ENCODE measurements around the gene MIEF1.
"Not testable (repeated sequence)": the region's sequence is repeated elsewhere in the genome, so short reads cannot be mapped to it uniquely, and the experiment has no call there.

MIEF1 gene

DNA sequence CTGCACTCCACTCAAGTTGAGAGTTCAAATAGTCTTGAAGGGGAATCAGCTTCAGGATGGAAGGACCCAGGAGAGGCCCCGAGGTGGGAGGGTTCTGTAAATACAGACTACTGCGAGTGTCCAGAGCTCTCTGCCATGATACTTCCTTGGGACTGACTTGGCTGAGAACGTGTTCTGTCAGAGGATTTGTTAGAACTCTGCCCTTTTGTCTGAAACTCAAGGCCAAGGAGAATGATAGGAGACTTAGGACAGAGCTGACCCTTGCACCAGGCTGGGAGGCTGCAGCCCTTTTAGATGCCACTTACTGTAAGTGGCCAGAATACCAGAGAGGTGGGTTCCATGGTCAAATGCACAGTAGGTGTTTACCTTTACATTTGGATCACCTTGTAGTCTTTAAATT, 15.4 kb downstream of the MIEF1 start:
- no peak for DNase-seq

DNA sequence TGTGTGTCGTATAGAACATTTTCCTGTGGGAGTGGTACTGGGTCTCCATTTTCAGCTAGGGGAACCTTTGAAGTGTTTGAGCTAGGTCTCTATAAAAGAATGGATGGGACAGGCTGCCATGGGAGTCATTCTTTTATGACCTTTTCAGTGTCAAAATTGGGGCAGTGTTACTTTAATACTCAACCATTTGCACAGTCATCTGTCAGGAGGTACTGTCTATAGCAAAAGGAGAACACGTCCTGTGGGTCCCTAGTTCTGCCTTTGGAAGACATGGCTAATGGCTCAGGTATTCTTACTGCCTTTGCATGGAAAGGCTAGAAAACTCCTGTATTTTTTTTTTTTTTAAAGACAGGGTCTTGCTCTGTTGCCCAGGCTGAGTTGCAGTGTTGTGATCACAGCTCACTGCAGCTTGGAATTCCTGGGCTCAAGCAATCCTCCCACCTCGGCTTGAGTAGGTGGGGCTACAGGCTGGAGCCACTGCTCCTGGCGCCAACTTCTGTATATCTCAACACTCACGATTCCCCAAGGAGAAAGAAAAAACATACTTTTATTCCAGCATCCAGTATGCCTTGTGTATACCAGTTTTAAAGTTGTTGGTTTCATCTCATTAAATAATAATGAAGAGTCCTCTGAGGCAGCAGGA, 16.2 kb downstream of the MIEF1 start:
- DNase-seq: no peak

DNA sequence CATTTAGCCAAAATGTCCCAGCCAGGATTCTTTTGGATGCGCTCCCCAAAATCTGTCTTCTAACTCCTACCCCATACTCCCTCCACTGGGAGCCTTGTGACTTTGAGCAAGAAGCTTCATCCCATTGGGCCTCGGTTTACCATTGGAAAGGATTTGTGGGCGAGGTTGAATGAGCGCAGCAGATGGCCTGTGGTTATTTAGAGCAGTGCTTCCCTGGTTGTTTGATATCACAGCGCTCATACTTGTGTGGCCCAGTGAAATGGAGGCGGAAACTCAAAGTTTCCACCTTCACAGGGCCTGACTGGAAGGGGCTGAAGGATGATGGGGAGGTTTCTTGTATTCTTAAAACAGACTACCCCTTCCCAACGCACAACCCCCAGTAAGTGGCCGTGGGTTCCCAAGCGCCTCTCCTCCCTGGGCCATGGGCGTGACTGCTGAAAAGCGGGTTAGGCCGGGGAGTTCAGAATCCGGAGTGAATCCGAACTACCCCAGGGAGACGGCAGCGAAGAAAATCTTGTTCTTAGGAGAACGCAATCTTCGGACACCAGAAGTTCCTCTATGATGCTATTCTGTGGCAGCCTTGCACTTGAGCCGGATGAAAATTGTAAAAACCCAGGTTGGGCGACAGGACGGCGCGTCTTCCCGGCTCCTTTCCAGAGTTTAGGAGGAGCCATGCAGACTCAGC, 17.0 kb downstream of the MIEF1 start:
- DNase-seq: no peak

GRCh38 chr22:39519681-39520225, 17.7 kb downstream of the MIEF1 start:
- peak; percentile 91 to 96 for DNase-seq

- DNase-seq: peak; percentile 85 to 91
Observed at GRCh38 chr22:39520226-39521105, 18.4 kb downstream of the MIEF1 start, which contains the start of gene ATF4. Gene ATF4 (plus strand): TSS chr22:39520562. CDS start chr22:39521446, 884 bp downstream.

GRCh38 chr22:39521106-39521885, 19.2 kb downstream of the MIEF1 start:
- DNase-seq: not testable (repeated sequence)

- DNase-seq: not testable (repeated sequence)
Observed at GRCh38 chr22:39522091-39522490, 20.0 kb downstream of the MIEF1 start.

GRCh38 chr22:39522567-39523300, 20.6 kb downstream of the MIEF1 start:
- DNase-seq: no peak

DNA sequence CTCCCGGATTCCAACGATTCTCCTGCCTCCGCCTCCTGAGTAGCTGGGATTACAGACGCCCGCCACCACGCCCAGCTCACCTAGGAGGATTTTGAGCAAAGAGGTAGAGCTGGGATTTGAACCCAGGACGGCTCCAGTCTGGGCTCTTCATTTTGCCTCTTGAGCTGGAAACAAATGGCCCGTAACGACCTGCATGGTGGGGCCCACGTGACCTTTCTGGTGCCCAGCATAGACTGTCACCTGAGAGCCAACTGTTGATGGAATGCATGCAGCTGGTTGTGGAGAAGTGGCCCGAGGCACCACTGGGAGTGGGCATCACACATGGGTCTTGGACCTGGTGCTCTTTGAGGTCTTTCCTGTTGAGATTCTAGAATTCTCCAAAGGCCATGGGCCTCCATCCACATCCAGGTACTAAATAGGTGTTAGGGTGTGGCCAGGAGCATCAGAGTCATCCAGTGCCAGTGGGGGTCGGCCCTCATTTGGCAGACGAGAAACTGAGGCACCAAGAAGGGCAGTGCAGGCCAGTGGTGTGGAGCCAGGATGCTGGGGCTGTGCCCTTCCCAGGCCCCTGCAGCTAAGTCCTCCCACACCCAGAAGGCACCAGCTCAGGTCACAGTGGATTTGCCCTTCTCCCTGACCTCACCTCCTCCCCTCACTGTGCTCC, 22.1 kb downstream of the MIEF1 start:
- DNase-seq: no peak

GRCh38 chr22:39524753-39525657, 22.9 kb downstream of the MIEF1 start:
- no peak for DNase-seq

GRCh38 chr22:39525658-39525975, 23.5 kb downstream of the MIEF1 start:
- DNase-seq: no peak

- DNase-seq: no peak
Observed at GRCh38 chr22:39526736-39527171, 24.7 kb downstream of the MIEF1 start.

DNA sequence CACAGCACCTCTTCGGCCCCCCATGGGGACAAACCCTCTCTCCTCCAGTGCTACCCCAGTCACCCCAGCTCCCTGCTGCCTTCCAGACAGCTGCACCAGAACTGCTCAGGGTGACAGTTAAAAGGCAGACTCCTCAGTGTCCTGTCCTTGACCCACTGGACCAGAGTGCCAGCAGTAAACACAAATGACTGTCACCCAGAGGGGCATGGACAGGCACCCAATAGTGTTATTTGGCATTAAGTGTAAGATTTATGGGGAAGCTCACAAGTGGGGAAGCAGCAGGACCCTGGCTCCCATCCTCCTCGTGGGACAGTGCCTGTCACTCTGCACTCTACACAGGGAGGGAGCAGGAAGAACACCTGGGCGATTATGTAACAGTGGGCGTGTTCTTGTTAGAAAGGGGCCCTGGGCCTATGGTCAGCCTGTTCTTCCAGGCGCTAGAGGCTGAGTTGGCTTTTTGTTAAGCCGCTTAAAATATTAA, 25.4 kb downstream of the MIEF1 start:
- DNase-seq: no peak

- DNase-seq: no peak
Observed at GRCh38 chr22:39528080-39528661, 26.1 kb downstream of the MIEF1 start.

DNA sequence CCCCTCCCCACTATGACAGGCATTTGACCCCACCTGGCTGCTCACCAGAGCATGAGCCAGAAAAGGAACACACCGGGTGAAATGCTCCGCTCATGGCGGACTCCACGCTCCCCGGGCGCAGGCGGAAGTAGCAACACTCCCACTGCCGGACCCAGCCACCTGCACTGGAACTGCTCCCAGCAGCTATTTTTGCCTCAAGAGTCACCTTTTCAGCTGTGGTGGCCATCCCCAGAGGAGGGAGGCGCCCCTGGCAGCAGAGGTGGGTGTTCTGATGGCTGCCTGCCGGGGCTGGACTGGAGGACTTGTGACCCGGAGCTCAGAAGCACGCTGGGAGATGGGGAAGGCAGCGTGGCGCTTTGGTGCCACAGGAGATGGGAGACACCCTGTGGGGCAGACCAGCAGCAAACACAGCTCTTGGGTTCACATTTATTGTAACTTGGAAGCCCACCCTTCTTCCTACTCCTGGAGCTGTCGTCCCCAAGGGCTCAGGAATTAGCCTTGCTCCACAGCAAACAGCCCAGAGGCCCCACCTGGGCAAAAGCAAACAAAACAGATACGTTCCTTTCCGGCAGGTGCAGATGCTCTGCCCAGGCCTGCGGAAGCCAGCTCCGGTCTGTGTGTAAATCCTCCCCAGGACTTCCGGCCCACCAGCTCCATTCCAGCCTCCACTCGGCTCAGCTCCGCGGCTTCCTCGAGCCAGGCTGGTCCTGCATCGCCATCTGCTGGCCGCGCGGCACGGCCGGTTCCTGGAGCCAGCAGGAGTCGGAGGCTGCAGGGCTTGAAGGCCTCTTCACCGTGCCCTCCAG, 26.8 kb downstream of the MIEF1 start:
- peak; percentile 85 for DNase-seq

DNA sequence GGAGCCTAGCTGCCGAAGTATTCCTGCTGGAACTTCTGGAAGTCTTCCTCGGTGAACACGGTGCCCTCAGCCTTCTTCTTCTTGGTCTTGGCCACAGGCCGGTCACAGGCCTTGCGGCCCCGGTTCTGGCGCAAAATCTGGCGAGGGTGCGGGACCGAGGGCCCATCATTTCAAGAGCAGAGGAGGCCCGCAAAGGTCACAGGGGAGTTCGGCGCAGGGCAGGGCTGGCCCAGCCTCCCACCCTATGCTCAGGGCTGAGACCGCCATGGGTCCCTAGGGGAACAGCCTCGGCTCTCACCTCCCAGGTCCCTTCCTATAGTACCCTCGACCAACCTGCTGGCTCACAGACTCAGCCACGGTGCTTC, 27.4 kb downstream of the MIEF1 start:
- no peak for DNase-seq

GRCh38 chr22:39530116-39530515, 28.0 kb downstream of the MIEF1 start:
- DNase-seq: no peak

- DNase-seq: no peak
Observed at GRCh38 chr22:39530692-39531331, 28.7 kb downstream of the MIEF1 start.
